Osteoblast (primary cell): Measurements from ENCODE around the gene S100P. TPM values are rescaled to one million over a fixed set of nuclear protein-coding genes. Genes with fewer than 3 reads are reported as not detected.

Experiments
- DNase-seq: peaks from one replicate; pipeline ENCODE4 v3.0.0; 2011; ENCODE audit warnings: low spot score, mixed read lengths; ENCODE audit not compliant: insufficient read length; ENCODE audit errors: missing footprints
- H2AFZ ChIP-seq: 2 replicates; pipeline ENCODE4 v1.6.0; 2011; ENCODE audit warnings: mild to moderate bottlenecking, low read length
- H3K27ac ChIP-seq: 2 replicates; pipeline ENCODE4 v1.5.1; 2011; ENCODE audit warnings: mild to moderate bottlenecking, low read depth, low read length, moderate library complexity
- H3K27me3 ChIP-seq: 2 replicates; pipeline ENCODE4 v1.6.0; 2012; ENCODE audit warnings: mild to moderate bottlenecking, control low read depth, inconsistent platforms, low read length, moderate library complexity; ENCODE audit not compliant: insufficient read depth
- H3K36me3 ChIP-seq: 2 replicates; pipeline ENCODE4 v1.5.1; 2011; ENCODE audit warnings: mild to moderate bottlenecking, low read length, control low read depth, moderate library complexity; ENCODE audit not compliant: insufficient read depth
- H3K4me1 ChIP-seq: 2 replicates; pipeline ENCODE4 v1.5.1; 2011; ENCODE audit warnings: mild to moderate bottlenecking, low read length, control low read depth, moderate library complexity; ENCODE audit not compliant: insufficient read depth
- H3K4me2 ChIP-seq: 2 replicates; pipeline ENCODE4 v1.6.0; 2011; ENCODE audit warnings: mild to moderate bottlenecking, low read length; ENCODE audit not compliant: insufficient read depth
- H3K4me3 ChIP-seq: fragments of 200-600 bp; sonication (generic); 3 replicates; pipeline ENCODE4 v1.5.1; 2012; ENCODE audit warnings: mild to moderate bottlenecking, low read length, inconsistent platforms; ENCODE audit not compliant: insufficient read depth
- H3K79me2 ChIP-seq: 2 replicates; pipeline ENCODE4 v1.6.0; 2012; ENCODE audit warnings: mild to moderate bottlenecking, low read length, control low read depth, inconsistent platforms; ENCODE audit not compliant: insufficient read depth
- H3K9me3 ChIP-seq: 2 replicates; pipeline ENCODE4 v1.5.1; 2011; ENCODE audit warnings: low read depth, low read length, control low read depth
- H4K20me1 ChIP-seq: 2 replicates; pipeline ENCODE4 v1.6.0; 2012; ENCODE audit warnings: mild to moderate bottlenecking, low read length, control low read depth; ENCODE audit not compliant: insufficient read depth
- total RNA-seq: library from RNA; depleted of rRNA; stranded (reverse); fragments of >200 nt; gene quantifications from 2 replicates; pipeline ENCODE4 v1.2.3, GENCODE V29; 2012
- TF ChIP-seq, protein P1 (sequence below): IDR thresholded peaks from 2 replicates; pipeline ENCODE4 v1.5.1; 2011; ENCODE audit warnings: mild to moderate bottlenecking, low read depth, low read length, moderate library complexity; ENCODE audit errors: extremely low read depth

The S100P gene
- total RNA-seq, 1 donor = 0.36 TPM

DNA sequence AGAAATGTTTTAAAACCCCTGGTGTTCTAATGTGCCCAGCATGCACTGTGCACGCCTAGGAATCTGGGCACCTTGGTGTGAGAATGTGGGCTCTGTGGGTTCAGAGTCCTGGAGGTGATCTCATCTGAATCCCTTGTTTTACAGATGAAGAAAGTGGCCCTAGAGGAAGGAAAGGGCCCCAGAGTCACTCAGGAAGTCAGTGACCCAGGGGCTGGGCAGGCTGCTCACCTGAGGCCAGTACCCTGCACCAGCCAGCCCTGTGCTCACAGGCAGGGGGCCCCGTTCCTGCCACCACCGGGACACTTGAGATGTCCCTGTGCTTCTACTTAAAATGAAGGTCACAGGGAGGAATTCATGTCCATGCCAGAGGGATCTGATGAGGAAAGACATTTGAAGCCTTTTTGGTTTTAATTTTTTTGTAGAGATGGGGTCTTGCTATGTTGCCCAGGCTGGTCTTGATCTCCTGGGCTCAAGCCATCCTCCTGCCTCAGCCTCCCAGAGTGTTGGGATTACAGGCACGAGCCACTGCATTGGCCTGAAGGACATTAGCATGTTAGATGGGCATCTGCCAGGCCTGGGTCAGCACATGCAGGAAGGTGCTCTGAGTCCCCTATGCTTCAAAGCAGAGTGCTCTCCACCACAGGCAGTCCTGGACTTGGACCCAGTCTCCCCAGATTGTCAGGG is 7.4 kb upstream of the S100P start:
- Histone ChIP-seq H4K20me1 (no peaks in the 10 kb centered on the region), H3K4me1 (peaks cover 12% of the 10 kb centered on the region), H3K27ac (no peak overlapping the region), H3K4me3 (no peak overlapping the region), H2AFZ (no peak overlapping the region), H3K79me2 (no peaks in the 10 kb centered on the region), H3K27me3 (no peaks in the 10 kb centered on the region), H3K4me2 (no peak overlapping the region), H3K36me3 (no peaks in the 10 kb centered on the region), H3K9me3 (no peaks in the 10 kb centered on the region)
- DNase-seq = peak; percentile 31
- TF ChIP-seq, protein P1, sequence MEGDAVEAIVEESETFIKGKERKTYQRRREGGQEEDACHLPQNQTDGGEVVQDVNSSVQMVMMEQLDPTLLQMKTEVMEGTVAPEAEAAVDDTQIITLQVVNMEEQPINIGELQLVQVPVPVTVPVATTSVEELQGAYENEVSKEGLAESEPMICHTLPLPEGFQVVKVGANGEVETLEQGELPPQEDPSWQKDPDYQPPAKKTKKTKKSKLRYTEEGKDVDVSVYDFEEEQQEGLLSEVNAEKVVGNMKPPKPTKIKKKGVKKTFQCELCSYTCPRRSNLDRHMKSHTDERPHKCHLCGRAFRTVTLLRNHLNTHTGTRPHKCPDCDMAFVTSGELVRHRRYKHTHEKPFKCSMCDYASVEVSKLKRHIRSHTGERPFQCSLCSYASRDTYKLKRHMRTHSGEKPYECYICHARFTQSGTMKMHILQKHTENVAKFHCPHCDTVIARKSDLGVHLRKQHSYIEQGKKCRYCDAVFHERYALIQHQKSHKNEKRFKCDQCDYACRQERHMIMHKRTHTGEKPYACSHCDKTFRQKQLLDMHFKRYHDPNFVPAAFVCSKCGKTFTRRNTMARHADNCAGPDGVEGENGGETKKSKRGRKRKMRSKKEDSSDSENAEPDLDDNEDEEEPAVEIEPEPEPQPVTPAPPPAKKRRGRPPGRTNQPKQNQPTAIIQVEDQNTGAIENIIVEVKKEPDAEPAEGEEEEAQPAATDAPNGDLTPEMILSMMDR = no peak

DNA sequence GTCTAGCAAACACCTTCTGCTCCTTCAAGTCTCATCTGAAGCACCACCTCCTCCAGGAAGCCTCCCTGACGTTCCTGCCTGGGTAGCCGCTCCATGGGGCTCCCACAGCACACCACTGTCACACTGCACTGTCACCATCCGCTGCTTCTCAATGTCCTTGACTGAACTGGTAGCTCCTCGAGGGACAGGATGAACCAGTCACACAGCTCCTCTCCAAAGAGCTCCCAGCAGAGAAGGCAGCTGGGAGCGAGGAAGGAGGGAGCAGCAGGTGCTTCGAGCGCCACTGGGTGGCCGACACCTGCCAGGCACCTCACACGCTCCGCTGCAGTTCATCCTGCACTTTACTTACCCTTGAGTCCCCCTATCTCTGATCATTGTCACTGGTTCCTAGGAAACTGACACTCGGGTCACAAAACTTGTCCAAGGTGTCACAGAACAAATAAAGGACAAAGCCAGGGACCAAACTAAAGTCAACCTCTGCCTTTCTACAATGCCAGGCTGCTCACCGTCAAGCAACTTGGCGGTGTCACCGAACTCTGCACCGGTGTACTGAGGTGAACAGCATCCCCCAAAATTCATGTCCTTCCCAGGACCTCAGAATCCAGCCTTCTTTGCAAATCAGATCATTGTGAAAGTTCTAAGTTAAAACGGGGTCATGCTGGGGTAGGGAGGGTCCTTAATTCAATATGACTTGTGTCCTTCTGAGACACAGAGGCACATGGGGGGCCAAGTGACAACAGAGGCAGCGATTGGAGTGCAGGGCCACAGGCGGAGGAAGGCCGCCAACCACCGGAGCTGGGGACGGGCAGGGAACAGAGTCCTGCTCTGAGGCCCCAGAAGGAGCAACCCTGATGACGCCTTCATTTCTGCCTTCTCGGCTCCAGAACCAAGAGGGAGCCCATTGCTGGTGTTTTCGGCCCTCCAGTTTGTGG is 5.5 kb upstream of the S100P start:
- H2AFZ ChIP-seq = peak overlapping the region; percentile 97
- H3K79me2 ChIP-seq = no peaks in the 10 kb centered on the region
- TF ChIP-seq, protein P1 = no peak
- peak overlapping the region; percentile 65 for H3K4me3 ChIP-seq
- H3K27ac ChIP-seq = peak overlapping the region; percentile 81
- H3K27me3 ChIP-seq = no peaks in the 10 kb centered on the region
- DNase-seq = no peak
- H3K4me2 ChIP-seq = peak overlapping the region; percentile 84
- H3K36me3 ChIP-seq = no peaks in the 10 kb centered on the region
- H3K9me3 ChIP-seq = no peaks in the 10 kb centered on the region
- H4K20me1 ChIP-seq = no peaks in the 10 kb centered on the region
- peaks cover 19% of the 10 kb centered on the region for H3K4me1 ChIP-seq

DNA sequence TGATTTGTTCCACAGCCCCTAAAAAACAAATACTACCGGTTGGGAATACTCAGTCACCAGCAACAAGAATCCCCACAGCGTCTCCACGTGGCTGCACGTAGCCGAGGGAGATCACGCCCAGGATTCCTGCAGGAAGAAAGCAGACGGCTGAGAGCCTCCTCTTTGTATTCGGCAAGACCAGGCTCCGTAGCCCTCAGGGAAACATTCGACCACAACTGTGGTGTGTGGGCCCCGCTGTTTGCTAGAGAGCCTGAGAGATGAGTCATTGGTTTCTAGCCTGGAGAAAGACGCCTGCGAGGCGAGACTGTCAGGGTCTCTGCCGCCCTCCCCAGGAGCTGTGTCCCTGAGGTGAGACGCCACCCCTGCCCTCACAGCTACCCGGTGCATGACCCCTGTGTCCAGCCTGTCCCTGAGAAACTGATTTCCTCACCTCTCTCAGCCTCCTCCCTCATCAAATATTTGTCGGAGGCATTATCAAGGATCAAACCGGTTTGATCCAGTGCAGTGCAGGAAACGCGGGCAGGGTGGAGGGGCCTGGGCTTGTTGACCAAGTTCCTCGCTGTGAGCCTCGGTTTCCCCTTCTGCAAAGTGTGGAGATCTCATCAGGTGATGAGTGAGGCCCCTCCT is 4.7 kb upstream of the S100P start:
- Histone ChIP-seq H3K27me3 (no peaks in the 10 kb centered on the region), H3K4me1 (peaks cover 20% of the 10 kb centered on the region), H3K9me3 (no peaks in the 10 kb centered on the region), H2AFZ (peak overlapping the region; percentile 97), H4K20me1 (no peaks in the 10 kb centered on the region), H3K36me3 (no peaks in the 10 kb centered on the region), H3K27ac (peak overlapping the region; percentile 81), H3K4me3 (peak overlapping the region; percentile 65), H3K79me2 (no peaks in the 10 kb centered on the region), H3K4me2 (peak overlapping the region; percentile 84)
- DNase-seq = peak; percentile 99
- TF ChIP-seq, protein P1 = peak; percentile 38
